Tongue (tissue), 2 donors: ENCODE results near the gene OR14I1. TPM values are rescaled to one million over a fixed set of nuclear protein-coding genes. Genes with fewer than 3 reads are reported as not detected.

ENCODE experiments used
- DNase-seq: peaks from one replicate; pipeline ENCODE4 v3.0.0-alpha.2; 2015
- total RNA-seq: library from RNA; depleted of rRNA; stranded (reverse); fragments of >200 nt; gene quantifications from one replicate; pipeline ENCODE4 v1.2.3, GENCODE V29; 2014

OR14I1 gene
- total RNA-seq = not detected

GRCh38 chr1:248702714-248703113 is at the start of gene OR14I1:
OR14I1 (minus strand) TSS chr1:248702766.
- no peak for DNase-seq

- no peak for DNase-seq
Measured at GRCh38 chr1:248751635-248752034, 49.1 kb upstream of the OR14I1 start.

- DNase-seq = no peak
Measured at GRCh38 chr1:248751142-248751541, 48.6 kb upstream of the OR14I1 start.

DNA sequence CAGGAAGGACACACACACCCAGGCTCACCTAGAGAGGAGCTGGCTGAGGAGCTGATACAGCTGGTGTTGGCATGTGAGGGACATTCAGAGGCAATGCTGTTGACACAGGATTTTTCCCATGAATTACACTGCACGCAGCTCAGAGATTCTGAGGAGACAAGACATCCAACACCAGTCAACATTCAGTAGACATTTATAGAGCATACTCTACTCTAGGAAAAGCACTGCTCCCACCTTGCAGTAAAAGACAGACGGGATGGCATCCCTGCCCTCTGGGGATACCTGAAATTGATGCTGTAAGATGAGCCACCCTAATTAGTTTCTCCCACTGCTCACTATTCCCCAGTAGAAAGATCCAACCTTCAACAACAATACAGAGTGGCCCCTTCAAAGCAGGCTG is 47.9 kb upstream of the OR14I1 start:
- DNase-seq = no peak

DNA sequence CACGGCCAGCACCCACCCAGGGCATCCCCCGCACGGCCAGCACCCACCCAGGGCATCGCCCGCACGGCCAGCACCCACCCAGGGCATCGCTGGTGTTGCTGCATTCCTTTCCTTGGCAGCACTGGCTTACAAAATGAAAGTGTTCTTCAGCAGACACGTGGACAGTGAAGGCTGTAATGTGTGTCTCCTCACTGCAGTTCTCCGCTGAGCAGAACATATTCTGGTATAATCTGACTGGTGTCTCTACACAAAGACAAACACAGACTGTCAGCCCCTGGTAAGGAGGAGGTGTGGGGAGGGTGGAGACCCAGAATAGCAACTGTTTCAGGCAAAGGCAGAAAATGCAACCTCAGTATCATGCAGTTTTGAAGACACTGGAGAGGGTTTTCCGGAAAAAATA is 45.6 kb upstream of the OR14I1 start:
- DNase-seq = no peak

GRCh38 chr1:248740876-248741275 is 38.3 kb upstream of the OR14I1 start:
- no peak for DNase-seq

- no peak for DNase-seq
Measured at GRCh38 chr1:248739572-248740205, 37.1 kb upstream of the OR14I1 start.

DNA sequence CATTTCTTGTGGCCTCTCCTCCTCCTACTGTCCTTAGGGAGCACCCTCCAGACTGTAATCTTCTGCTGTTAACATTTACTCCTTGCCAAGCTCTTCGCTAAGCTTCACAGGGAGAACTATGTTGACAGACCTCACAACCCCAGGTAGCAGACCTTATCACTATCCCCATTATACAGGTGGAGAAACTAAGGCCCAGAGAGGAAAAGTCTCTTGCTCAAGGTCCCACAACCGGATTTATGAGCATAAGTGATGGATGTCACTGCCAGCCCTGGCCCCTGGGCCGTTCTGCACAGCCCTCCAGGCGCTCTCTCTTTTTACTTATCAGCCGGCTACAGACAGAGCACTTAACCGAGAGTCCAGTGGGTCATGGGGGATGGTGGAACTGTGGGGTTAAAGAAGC is 34.9 kb upstream of the OR14I1 start:
- DNase-seq = no peak

DNA sequence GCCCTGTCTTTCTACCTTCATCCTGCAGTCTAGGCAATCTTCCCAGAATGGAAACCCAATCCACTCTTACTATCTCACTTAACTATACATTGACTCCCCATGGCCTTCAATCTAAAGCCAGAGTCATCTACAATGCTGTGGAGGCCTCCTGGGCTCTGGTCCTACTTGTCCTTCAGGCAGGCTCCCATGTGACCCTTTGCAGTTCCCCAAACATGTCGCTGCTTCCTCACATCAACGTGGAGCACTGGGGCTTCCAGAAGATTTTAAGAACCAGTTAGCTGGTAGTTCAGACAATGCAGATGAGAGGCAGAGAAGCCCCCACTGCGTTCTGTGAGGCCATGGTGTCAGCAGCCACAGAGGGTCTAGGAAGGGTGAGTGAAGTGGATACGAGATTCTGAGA is 34.4 kb upstream of the OR14I1 start:
- DNase-seq = no peak

GRCh38 chr1:248733566-248733965 is 31.0 kb upstream of the OR14I1 start:
- no peak for DNase-seq

- no peak for DNase-seq
Measured at GRCh38 chr1:248730507-248731335, 28.2 kb upstream of the OR14I1 start.

DNA sequence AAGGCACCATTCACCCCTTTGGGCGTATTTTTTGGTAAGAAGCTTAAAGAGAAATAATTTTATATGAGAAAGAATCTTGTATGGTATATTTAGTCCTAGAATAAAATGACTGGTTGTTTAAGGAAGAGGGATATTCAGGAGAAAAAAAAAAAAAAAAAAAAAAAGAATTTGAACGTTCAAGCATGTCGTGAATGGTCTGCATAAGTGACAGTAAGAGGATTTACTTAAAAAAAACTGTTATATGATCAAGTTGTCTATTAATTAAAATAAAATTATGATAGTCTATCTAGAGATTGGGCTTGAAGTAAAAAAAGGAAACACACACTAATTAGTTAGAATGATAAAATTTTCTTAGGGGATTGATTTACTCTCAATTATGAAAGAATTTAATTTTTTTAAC is 11.7 kb upstream of the OR14I1 start:
- DNase-seq = no peak

GRCh38 chr1:248710305-248710900 is 7.8 kb upstream of the OR14I1 start:
- no peak for DNase-seq

- DNase-seq = no peak
Measured at GRCh38 chr1:248704606-248705005, 2.0 kb upstream of the OR14I1 start.

DNA sequence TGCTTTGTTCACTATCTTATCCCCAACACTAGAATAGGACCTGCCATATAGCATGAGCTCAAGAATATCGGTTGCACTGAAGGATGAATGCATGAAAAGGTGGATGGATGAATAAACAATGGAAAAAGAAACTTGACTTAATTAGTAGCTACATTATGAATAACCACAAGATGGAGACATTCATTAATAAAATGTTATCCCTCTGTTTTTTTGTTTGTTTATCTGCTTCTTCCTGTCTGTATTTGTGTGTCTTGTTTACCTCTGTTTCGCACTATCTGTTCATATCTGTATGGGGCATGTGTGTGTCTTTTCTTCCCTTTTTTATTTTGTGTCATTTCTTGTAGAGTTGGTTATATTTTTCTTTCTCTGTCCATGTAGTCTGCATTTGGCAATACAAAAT is 1.1 kb upstream of the OR14I1 start:
- DNase-seq = no peak

DNA sequence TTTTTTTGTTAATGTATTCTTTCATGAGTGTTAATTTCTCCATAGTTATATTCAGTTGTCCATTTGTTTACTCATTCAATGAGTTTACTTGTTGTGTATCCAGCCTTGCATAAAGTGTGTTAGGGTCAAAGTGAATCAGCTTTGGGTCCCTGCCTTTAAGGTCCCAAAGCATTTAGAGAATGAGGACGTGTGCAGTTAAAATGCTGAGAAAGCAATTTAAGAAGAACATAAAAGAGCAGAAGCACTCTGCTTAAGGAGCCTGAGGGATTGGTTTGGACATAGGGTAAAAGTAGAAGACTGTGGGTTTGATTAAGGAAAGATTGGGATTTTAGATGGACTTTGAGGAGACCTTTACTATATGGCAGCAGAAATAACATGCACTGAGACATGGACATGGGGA is 3.5 kb downstream of the OR14I1 start:
- DNase-seq = no peak

DNA sequence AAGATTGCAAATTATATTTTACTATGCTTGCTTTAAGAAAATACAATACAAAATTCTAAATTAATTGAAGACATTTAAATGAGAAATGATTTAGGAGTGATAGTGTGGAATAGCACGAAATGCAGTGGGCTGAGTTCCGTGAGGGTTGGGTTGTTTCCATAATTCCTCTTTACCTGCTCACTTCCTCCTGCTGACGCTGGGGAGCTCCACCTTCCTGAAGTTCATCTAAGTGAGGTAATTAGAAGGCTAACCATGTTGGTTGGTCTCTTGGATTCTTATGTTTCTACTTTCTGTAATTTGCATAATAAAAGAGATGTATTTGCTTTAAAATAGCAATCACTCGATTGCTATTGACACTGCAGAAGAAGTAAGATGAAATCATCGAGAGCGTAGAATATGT is 4.7 kb downstream of the OR14I1 start:
- no peak for DNase-seq

- no peak for DNase-seq
Measured at GRCh38 chr1:248696774-248697173, 5.8 kb downstream of the OR14I1 start.

DNA sequence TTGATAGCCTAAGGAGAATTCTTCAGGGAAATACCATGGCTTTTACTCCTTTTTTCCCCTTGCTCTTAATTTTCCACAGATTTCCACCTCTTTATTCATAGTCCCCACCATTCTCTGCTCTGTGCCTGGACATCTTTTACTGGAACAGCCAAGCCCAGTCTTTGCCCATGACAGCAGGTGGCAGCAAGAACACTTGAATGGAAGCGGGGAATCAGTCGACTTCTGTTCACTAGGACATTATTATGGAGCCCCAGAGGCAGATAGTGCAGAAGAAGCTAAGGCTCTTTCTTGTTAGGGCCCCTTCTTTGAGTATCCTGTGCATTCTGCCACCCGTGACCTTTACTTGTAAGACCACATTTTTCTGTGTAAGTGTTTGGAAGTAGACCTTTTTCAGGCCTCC is 6.3 kb downstream of the OR14I1 start:
- no peak for DNase-seq

GRCh38 chr1:248695451-248696132 is 7.0 kb downstream of the OR14I1 start:
- DNase-seq = no peak

- no peak for DNase-seq
Measured at GRCh38 chr1:248691567-248692155, 10.9 kb downstream of the OR14I1 start.

GRCh38 chr1:248688527-248689298 is 13.9 kb downstream of the OR14I1 start:
- DNase-seq = no peak
